SK-N-SH (cell line): ENCODE data around the gene DEGS1. TPM values are rescaled to one million over a fixed set of nuclear protein-coding genes. Genes with fewer than 3 reads are reported as not detected.

Source experiments
- CTCF ChIA-PET: fragments of 300-600, 350-600 bp; formaldehyde crosslinking; extraction: SDS; loops from one replicate; lab custom pipeline; 2021; lab: Yijun Ruan, JAX
- POLR2A ChIA-PET: fragments of 350-600 bp; sonication (Branson Sonifier 250); formaldehyde crosslinking; extraction: SDS; loops from one replicate; lab custom pipeline; 2020; ENCODE audit warnings: antibody characterized with exemption, inconsistent platforms; lab: Yijun Ruan, JAX
- DNase-seq: peaks from one replicate; pipeline ENCODE4 v3.0.0; 2012
- H2AFZ ChIP-seq: fragments of 200-600 bp; sonication (generic); 2 replicates; pipeline ENCODE4 v1.8.1; 2016; ENCODE audit warnings: antibody characterized with exemption, mild to moderate bottlenecking, low read depth
- H3F3A ChIP-seq: fragments of 200-600 bp; sonication (generic); replicated peaks from 2 replicates; pipeline ENCODE3; 2016; ENCODE audit warnings: antibody characterized with exemption, mild to moderate bottlenecking; ENCODE audit not compliant: insufficient read depth
- H3K27ac ChIP-seq, 2 experiments: fragments of 200-500 bp in 1 of 2; fragments of 200-600 bp in 1 of 2; sonication (Bioruptor generic) in 1 of 2; sonication (generic), shearing (Covaris generic) in 1 of 2; 2 replicates each; pipeline versions ENCODE4 v1.5.1 to v1.6.1; 2014 to 2016; ENCODE audit warnings: low read depth in 2 of 2, inconsistent platforms in 1 of 2, low read length in 1 of 2, mild to moderate bottlenecking in 1 of 2, mixed read lengths in 1 of 2
- H3K27me3 ChIP-seq: fragments of 200-600 bp; sonication (generic), shearing (Covaris generic); 2 replicates; pipeline ENCODE4 v1.6.1; 2016; ENCODE audit warnings: mixed run types; ENCODE audit not compliant: insufficient read depth
- H3K36me3 ChIP-seq, 2 experiments: fragments of 200-500 bp in 1 of 2; fragments of 200-600 bp in 1 of 2; sonication (Bioruptor generic) in 1 of 2; sonication (generic) in 1 of 2; replicated peaks in 1 of 2; 2 replicates each; pipeline versions ENCODE3 to v1.5.1; 2014 to 2016; ENCODE audit warnings: low read length in 1 of 2, mild to moderate bottlenecking in 1 of 2; ENCODE audit not compliant: insufficient read depth in 2 of 2, control insufficient read depth in 1 of 2
- H3K4me1 ChIP-seq, 2 experiments: fragments of 200-500 bp in 1 of 2; fragments of 200-600 bp in 1 of 2; sonication (Bioruptor generic) in 1 of 2; sonication (generic), shearing (Covaris generic) in 1 of 2; 2 replicates each; pipeline versions ENCODE4 v1.5.1 to v1.6.1; 2014 to 2016; ENCODE audit warnings: low read depth in 1 of 2, low read length in 1 of 2, mixed run types in 1 of 2; ENCODE audit not compliant: insufficient read depth in 2 of 2, control insufficient read depth in 1 of 2
- H3K4me2 ChIP-seq: fragments of 200-600 bp; sonication (generic), shearing (Covaris generic); 2 replicates; pipeline ENCODE4 v1.6.1; 2017; ENCODE audit warnings: mixed run types
- H3K4me3 ChIP-seq, 2 experiments: fragments of 200-500 bp in 1 of 2; fragments of 200-600 bp in 1 of 2; sonication (Bioruptor generic) in 1 of 2; sonication (generic), shearing (Covaris generic) in 1 of 2; 2 replicates each; pipeline versions ENCODE4 v1.5.1 to v1.8.1; 2014 to 2016; ENCODE audit warnings: low read depth in 2 of 2, inconsistent platforms in 1 of 2, low read length in 1 of 2, mild to moderate bottlenecking in 1 of 2, mixed read lengths in 1 of 2, moderate library complexity in 1 of 2
- H3K79me2 ChIP-seq: fragments of 200-600 bp; sonication (generic); 2 replicates; pipeline ENCODE4 v1.8.1; 2017; ENCODE audit warnings: mild to moderate bottlenecking; ENCODE audit not compliant: insufficient read depth
- H3K9ac ChIP-seq: fragments of 200-600 bp; sonication (generic); 2 replicates; pipeline ENCODE4 v1.6.1; 2017; ENCODE audit warnings: mixed run types
- H3K9me2 ChIP-seq: fragments of 200-600 bp; sonication (generic); 2 replicates; pipeline ENCODE4 v1.6.1; 2017; ENCODE audit warnings: mixed run types
- H3K9me3 ChIP-seq: fragments of 200-600 bp; sonication (generic); 2 replicates; pipeline ENCODE4 v1.6.1; 2017; ENCODE audit warnings: mixed run types, mild to moderate bottlenecking, moderate library complexity
- H4K20me1 ChIP-seq: fragments of 200-600 bp; sonication (generic); 2 replicates; pipeline ENCODE4 v1.6.1; 2017; ENCODE audit warnings: mild to moderate bottlenecking, mixed run types; ENCODE audit not compliant: insufficient read depth
- CHD2 ChIP-seq: fragments of 150-350 bp; IDR thresholded peaks from 2 replicates; pipeline ENCODE4 v1.6.1; 2018; ENCODE audit warnings: low read length; ENCODE audit not compliant: partially characterized antibody
- ELF1 ChIP-seq: IDR thresholded peaks from 2 replicates; pipeline ENCODE4 v1.4.0; 2012
- EZH2phosphoT487 ChIP-seq: fragments of 200-600 bp; sonication (generic); IDR thresholded peaks from 2 replicates; pipeline ENCODE4 v1.6.1; 2017; ENCODE audit warnings: low read depth, mixed run types, mild to moderate bottlenecking, antibody characterized with exemption, moderate library complexity, borderline replicate concordance
- FOSL2 ChIP-seq: IDR thresholded peaks from 2 replicates; pipeline ENCODE4 v1.4.0; 2012; ENCODE audit warnings: low read depth, mild to moderate bottlenecking, moderate library complexity, borderline replicate concordance
- FOXM1 ChIP-seq: IDR thresholded peaks from 2 replicates; pipeline ENCODE4 v1.4.0; 2012; ENCODE audit warnings: low read depth, mild to moderate bottlenecking
- GATA2 ChIP-seq: sonication (generic); formaldehyde crosslinking; IDR thresholded peaks from 2 replicates; pipeline ENCODE4 v1.5.0; 2020; ENCODE audit warnings: mild to moderate bottlenecking, missing genetic modification reagents
- MAX ChIP-seq: IDR thresholded peaks from 2 replicates; pipeline ENCODE4 v1.4.0; 2012; ENCODE audit warnings: low read depth
- MEF2A ChIP-seq: IDR thresholded peaks from 2 replicates; pipeline ENCODE4 v1.4.0; 2012; ENCODE audit warnings: low read depth, borderline replicate concordance
- MXI1 ChIP-seq: IDR thresholded peaks from 2 replicates; pipeline ENCODE4 v1.6.1; 2012; ENCODE audit warnings: mild to moderate bottlenecking, low read depth, low read length, improper control_type of control experiment
- NFIC ChIP-seq: IDR thresholded peaks from 2 replicates; pipeline ENCODE4 v1.4.0; 2012; ENCODE audit warnings: borderline replicate concordance
- NRF1 ChIP-seq: IDR thresholded peaks from 2 replicates; pipeline ENCODE4 v1.6.1; 2012; ENCODE audit warnings: low read depth, mild to moderate bottlenecking, low read length
- POLR2AphosphoS5 ChIP-seq: IDR thresholded peaks from 2 replicates; pipeline ENCODE4 v1.6.1; 2012; ENCODE audit warnings: low read depth, low read length
- RCOR1 ChIP-seq: fragments of 150-350 bp; IDR thresholded peaks from 2 replicates; pipeline ENCODE4 v1.6.1; 2017; ENCODE audit warnings: antibody characterized with exemption, low read length
- USF1 ChIP-seq: IDR thresholded peaks from 2 replicates; pipeline ENCODE4 v1.4.0; 2012; ENCODE audit warnings: low read depth, borderline replicate concordance
- USF2 ChIP-seq: fragments of 150-350 bp; IDR thresholded peaks from 2 replicates; pipeline ENCODE4 v1.6.1; 2017; ENCODE audit warnings: antibody characterized with exemption, low read length, low read depth, borderline replicate concordance
- YY1 ChIP-seq: IDR thresholded peaks from 2 replicates; pipeline ENCODE4 v1.4.0; 2012; ENCODE audit warnings: low read depth, mild to moderate bottlenecking
- WGBS: methylation state at CpG from one replicate; pipeline ENCODE4 v1.1.6; 2017; ENCODE audit warnings: low lambda C conversion rate; 5-methylcytosine and 5-hydroxymethylcytosine counted together
- polyA plus RNA-seq, 3 experiments: library from polyadenylated mRNA; depleted of rRNA; stranded (reverse); fragments of >200 nt; gene quantifications; 2 replicates each; pipeline ENCODE4 v1.2.3, GENCODE V29; 2012
- TF ChIP-seq, protein P1 (sequence below): fragments of 150-350 bp; IDR thresholded peaks from 2 replicates; pipeline ENCODE4 v1.6.1; 2016; ENCODE audit warnings: mild to moderate bottlenecking, low read depth, low read length

DEGS1 gene
- polyA plus RNA-seq, 1 of the 3 experiments (the other 2 are of a cell fraction): 62.3 TPM

DNA sequence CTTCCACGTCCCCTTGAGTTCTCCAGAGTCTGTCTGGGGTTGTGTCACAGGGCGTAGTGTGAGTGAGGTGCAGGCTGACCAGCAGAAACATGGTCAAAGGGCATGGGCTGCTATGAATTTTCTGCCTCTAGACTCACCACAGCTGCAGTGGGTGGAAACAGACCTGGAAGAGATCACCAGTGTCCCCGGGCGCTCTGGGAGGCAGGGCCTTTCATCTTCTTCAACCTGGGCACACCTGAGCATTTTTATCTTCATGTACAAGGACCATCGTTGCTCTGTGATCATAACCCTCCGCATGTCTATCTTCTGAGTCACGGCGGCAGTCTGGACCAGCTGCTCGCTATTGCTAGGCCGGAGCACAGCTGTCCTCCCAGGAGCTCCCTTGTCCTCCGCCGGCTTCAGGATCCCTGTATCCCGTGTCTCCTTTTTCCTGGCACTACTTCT is 29.6 kb downstream of the DEGS1 start:
- Histone ChIP-seq H3K4me1 (peaks cover 7 to 14% of the 10 kb centered on the region in 2 experiments), H3K27ac (no peak overlapping the region), H3K9me3 (no peaks in the 10 kb centered on the region), H4K20me1 (no peaks in the 10 kb centered on the region), H3F3A (peaks cover 7% of the 10 kb centered on the region), H3K36me3 (no peaks in the 10 kb centered on the region), H3K79me2 (no peaks in the 10 kb centered on the region), H3K4me3 (no peak overlapping the region), H3K9ac (no peak overlapping the region), H3K27me3 (no peaks in the 10 kb centered on the region), H2AFZ (no peak overlapping the region), H3K4me2 (no peak overlapping the region), H3K9me2 (no peaks in the 10 kb centered on the region)
- DNase-seq: no peak
- ChIA-PET POLR2A (no interaction called here), CTCF (no interaction called here)
- TF ChIP-seq POLR2AphosphoS5 (no peak), YY1 (no peak), MAX (no peak), FOSL2 (no peak), USF1 (no peak), NFIC (no peak), ELF1 (no peak), GATA2 (CRISPR knock-in tag) (no peak), USF2 (no peak), MXI1 (no peak), NRF1 (no peak), EZH2phosphoT487 (no peak), RCOR1 (no peak), CHD2 (no peak), FOXM1 (no peak), MEF2A (no peak)
- TF ChIP-seq, protein P1, sequence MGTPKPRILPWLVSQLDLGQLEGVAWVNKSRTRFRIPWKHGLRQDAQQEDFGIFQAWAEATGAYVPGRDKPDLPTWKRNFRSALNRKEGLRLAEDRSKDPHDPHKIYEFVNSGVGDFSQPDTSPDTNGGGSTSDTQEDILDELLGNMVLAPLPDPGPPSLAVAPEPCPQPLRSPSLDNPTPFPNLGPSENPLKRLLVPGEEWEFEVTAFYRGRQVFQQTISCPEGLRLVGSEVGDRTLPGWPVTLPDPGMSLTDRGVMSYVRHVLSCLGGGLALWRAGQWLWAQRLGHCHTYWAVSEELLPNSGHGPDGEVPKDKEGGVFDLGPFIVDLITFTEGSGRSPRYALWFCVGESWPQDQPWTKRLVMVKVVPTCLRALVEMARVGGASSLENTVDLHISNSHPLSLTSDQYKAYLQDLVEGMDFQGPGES: no peak
- 92% methylated on average over 11 of the region's 13 CpGs for WGBS
